K562 (cell line): ENCODE data around the gene PITHD1. TPM values are rescaled to one million over a fixed set of nuclear protein-coding genes. Genes with fewer than 3 reads are reported as not detected.

ENCODE experiments used
- CAMTA2 ChIP-seq: fragments of 250-450 bp; sonication (Bioruptor Pico); conservative IDR thresholded peaks from 2 replicates; pipeline ENCODE4 v1.5.1; 2022
- CBFA2T2 ChIP-seq: fragments of 450-650 bp; conservative IDR thresholded peaks from 2 replicates; pipeline ENCODE4 v1.6.1; 2017; ENCODE audit warnings: mild to moderate bottlenecking
- CHCHD3 ChIP-seq: fragments of 250-450 bp; sonication (Bioruptor Pico); IDR thresholded peaks from 2 replicates; pipeline ENCODE4 v2.1.2; 2022; ENCODE audit warnings: mild to moderate bottlenecking
- CREB3L1 ChIP-seq: fragments of 450-650 bp; IDR thresholded peaks from 2 replicates; pipeline ENCODE4 v1.6.1; 2014; ENCODE audit warnings: low read depth, mild to moderate bottlenecking, moderate library complexity, borderline replicate concordance
- FUS ChIP-seq: fragments of 200-400 bp; formaldehyde crosslinking; optimal IDR thresholded peaks from 2 replicates; pipeline ENCODE3; 2017; ENCODE audit warnings: low read depth, low read length
- KDM4B ChIP-seq, 2 experiments: fragments of 450-650 bp in 1 of 2; sonication (generic) in 1 of 2; IDR thresholded peaks; 2 replicates each; pipeline ENCODE4 v1.6.1; 2016 to 2017; ENCODE audit warnings: borderline replicate concordance in 2 of 2, antibody characterized with exemption in 1 of 2, low read depth in 1 of 2, mild to moderate bottlenecking in 1 of 2
- RBM17 ChIP-seq: fragments of 200-400 bp; formaldehyde crosslinking; IDR thresholded peaks from 2 replicates; pipeline ENCODE4 v1.6.1; 2017; ENCODE audit warnings: low read depth, mild to moderate bottlenecking, low read length, borderline replicate concordance
- RBM22 ChIP-seq: fragments of 200-400 bp; formaldehyde crosslinking; IDR thresholded peaks from 2 replicates; pipeline ENCODE4 v1.6.1; 2018; ENCODE audit warnings: low read length, low read depth; ENCODE audit not compliant: poor library complexity, severe bottlenecking
- RREB1 ChIP-seq: fragments of 250-450 bp; sonication (Bioruptor Pico); IDR thresholded peaks from 2 replicates; pipeline ENCODE4 v1.4.0; 2020
- ZBTB7A ChIP-seq: IDR thresholded peaks from 2 replicates; pipeline ENCODE4 v1.6.1; 2011; ENCODE audit warnings: low read depth, mild to moderate bottlenecking, low read length, moderate library complexity, borderline replicate concordance; ENCODE audit not compliant: control insufficient read depth
- ZC3H4 ChIP-seq: sonication (generic); formaldehyde crosslinking; IDR thresholded peaks from 2 replicates; pipeline ENCODE4 v1.9.0; 2021; ENCODE audit warnings: missing genetic modification reagents, borderline replicate concordance
- ZNF124 ChIP-seq: sonication (generic); formaldehyde crosslinking; IDR thresholded peaks from 2 replicates; pipeline ENCODE4 v1.8.1; 2022; ENCODE audit warnings: missing genetic modification reagents
- ZNF609 ChIP-seq: sonication (generic); formaldehyde crosslinking; IDR thresholded peaks from 2 replicates; pipeline ENCODE4 v1.8.1; 2023; ENCODE audit warnings: missing genetic modification reagents, mild to moderate bottlenecking, borderline replicate concordance
- polyA plus RNA-seq, 8 experiments: library from polyadenylated mRNA; depleted of rRNA in 4 of 8; stranded (reverse) in 5 of 8; unstranded in 3 of 8; fragments of >200 nt; fragmentation: Nextera tagmentation in 2 of 8; fragmentation: Illumina TruSeq in 1 of 8; extraction: Ambion mirVana in 2 of 8; extraction: Trizol in 1 of 8; gene quantifications; 2 replicates each; pipeline versions ENCODE4 v1.2.1 to v1.2.3, GENCODE V29; 2011 to 2014; ENCODE audit warnings: inconsistent platforms in 1 of 8, missing spikeins in 1 of 8
- total RNA-seq, 7 experiments: library from RNA; depleted of rRNA in 6 of 7; stranded (reverse); fragments of >200 nt in 6 of 7; fragmentation: Illumina TruSeq in 2 of 7; extraction: Trizol in 2 of 7; gene quantifications; 2 replicates each; pipeline versions ENCODE4 v1.2.1 to v1.2.3, GENCODE V29; 2011 to 2021; ENCODE audit warnings: low replicate concordance in 1 of 7

The PITHD1 gene
- total and polyA plus RNA-seq, 9 of the 15 experiments (the other 6 are each of a cell fraction or from before 2014, with no cell fraction given), result 46.5 to 175 (median 149) TPM

- TF ChIP-seq RREB1 (CRISPR knock-in tag) (no peak), ZBTB7A (peak; percentile 97), ZNF609 (0 out of 2 replicates have a peak, but pooled peaks have one; percentile 10), ZC3H4 (peak; percentile 62; the same call in 1 of the 2 replicates), RBM22 (peak; percentile 77), RBM17 (no peak), ZNF124 (CRISPR knock-in tag) (0 out of 2 replicates have a peak, but pooled peaks have one; percentile 58), CREB3L1 (peak; percentile 40; the same call in 1 of the 2 replicates), CAMTA2 (CRISPR knock-in tag) (0 out of 2 replicates have a peak, but pooled peaks have one; percentile 85), KDM4B (IDR thresholded peaks at IDR 0.05; ENCODE audit: borderline replicate concordance in 2 of 2, low read depth in 1 of 2) (peak in 1 of 2 experiments; percentile 84; a peak in 2 of 4 replicates), CBFA2T2 (no peak), CHCHD3 (CRISPR knock-in tag) (0 out of 2 replicates have a peak, but pooled peaks have one; percentile 23), FUS (peak; percentile 49)
Observed at GRCh38 chr1:23743287-23744152, 34.7 kb upstream of the PITHD1 start, which contains the start of gene ELOA (continued).
